Kidney epithelial cell (primary cell): ENCODE measurements around the gene UBE3B. TPM values are rescaled to one million over a fixed set of nuclear protein-coding genes. Genes with fewer than 3 reads are reported as not detected.

ENCODE experiments used
- DNase-seq: peaks from one replicate; pipeline ENCODE4 v3.0.0-alpha.2; 2010; ENCODE audit warnings: low read depth
- H3K27me3 ChIP-seq: 2 replicates; pipeline ENCODE4 v1.6.0; 2011; ENCODE audit warnings: low read length; ENCODE audit not compliant: control insufficient read depth, insufficient read depth
- H3K36me3 ChIP-seq: 2 replicates; pipeline ENCODE4 v1.5.1; 2011; ENCODE audit warnings: low read length; ENCODE audit not compliant: control insufficient read depth, insufficient read depth
- H3K4me3 ChIP-seq: 2 replicates; pipeline ENCODE4 v1.5.1; 2011; ENCODE audit warnings: low read depth, mild to moderate bottlenecking, control low read depth, low read length
- total RNA-seq: library from RNA; depleted of rRNA; stranded (reverse); fragments of >200 nt; gene quantifications from 2 replicates; pipeline ENCODE4 v1.2.3, GENCODE V29; 2015
- TF ChIP-seq, protein P1 (sequence below): IDR thresholded peaks from 2 replicates; pipeline ENCODE4 v1.5.1; 2011; ENCODE audit warnings: mild to moderate bottlenecking, moderate library complexity, low read length, control low read depth, inconsistent platforms; ENCODE audit not compliant: insufficient read depth, poor library complexity, severe bottlenecking

Gene UBE3B
- total RNA-seq, 1 donor from 2014 or later: 38.3 TPM

DNA sequence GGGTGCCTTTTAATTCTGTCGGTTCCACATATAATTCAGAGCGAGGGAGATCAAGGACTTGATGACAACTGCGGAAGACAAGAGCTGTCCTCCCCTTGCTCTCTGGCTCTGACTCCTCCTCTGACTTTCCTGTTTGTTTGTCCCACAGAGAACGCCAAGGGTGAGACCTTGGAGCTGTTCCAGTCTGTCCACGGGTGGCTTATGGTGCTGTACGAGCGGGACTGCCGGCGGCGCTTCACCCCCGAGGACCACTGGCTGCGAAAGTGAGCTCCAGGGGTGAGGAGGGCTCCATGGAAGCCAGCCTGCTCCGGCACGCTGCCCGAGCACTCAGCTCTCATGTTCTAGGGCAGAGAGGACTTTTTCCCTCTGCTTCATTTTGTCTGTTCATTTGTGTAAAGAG is 32.8 kb downstream of the UBE3B start:
- no peak for DNase-seq
- TF ChIP-seq, protein P1, sequence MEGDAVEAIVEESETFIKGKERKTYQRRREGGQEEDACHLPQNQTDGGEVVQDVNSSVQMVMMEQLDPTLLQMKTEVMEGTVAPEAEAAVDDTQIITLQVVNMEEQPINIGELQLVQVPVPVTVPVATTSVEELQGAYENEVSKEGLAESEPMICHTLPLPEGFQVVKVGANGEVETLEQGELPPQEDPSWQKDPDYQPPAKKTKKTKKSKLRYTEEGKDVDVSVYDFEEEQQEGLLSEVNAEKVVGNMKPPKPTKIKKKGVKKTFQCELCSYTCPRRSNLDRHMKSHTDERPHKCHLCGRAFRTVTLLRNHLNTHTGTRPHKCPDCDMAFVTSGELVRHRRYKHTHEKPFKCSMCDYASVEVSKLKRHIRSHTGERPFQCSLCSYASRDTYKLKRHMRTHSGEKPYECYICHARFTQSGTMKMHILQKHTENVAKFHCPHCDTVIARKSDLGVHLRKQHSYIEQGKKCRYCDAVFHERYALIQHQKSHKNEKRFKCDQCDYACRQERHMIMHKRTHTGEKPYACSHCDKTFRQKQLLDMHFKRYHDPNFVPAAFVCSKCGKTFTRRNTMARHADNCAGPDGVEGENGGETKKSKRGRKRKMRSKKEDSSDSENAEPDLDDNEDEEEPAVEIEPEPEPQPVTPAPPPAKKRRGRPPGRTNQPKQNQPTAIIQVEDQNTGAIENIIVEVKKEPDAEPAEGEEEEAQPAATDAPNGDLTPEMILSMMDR: no peak
- Histone ChIP-seq H3K4me3 (no peak overlapping the region), H3K36me3 (no peaks in the 10 kb centered on the region), H3K27me3 (no peaks in the 10 kb centered on the region)

- DNase-seq: no peak
- Histone ChIP-seq H3K27me3 (no peaks in the 10 kb centered on the region), H3K36me3 (peaks cover under 1% of the 10 kb centered on the region), H3K4me3 (no peak overlapping the region)
- TF ChIP-seq, protein P1: no peak
Measured at GRCh38 chr12:109512608-109513007, 35.2 kb downstream of the UBE3B start.

DNA sequence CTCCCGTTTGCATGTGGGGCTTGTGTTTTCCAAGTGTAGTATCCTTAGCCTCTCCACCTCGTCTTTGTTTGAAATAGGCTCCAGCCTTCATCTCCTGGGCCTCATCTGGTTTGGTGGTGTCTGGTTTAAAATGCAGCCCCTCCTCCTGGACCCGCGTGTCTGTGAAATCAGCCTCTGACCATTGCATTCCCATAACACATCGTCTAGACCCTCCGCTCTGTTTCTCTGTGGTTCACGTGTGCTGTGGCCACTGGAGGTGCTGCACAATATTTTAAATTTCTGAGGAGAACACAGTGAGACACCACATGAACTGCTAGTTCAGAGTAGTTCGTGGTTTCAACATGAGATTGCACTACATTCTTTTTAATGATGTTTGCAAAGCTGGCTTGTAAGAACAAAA is 35.6 kb downstream of the UBE3B start:
- no peak overlapping the region for H3K4me3 ChIP-seq
- H3K27me3 ChIP-seq: no peaks in the 10 kb centered on the region
- H3K36me3 ChIP-seq: peaks cover 1% of the 10 kb centered on the region
- no peak for DNase-seq
- TF ChIP-seq, protein P1: no peak

GRCh38 chr12:109513977-109514376 is 36.5 kb downstream of the UBE3B start:
- Histone ChIP-seq H3K27me3 (no peaks in the 10 kb centered on the region), H3K4me3 (no peak overlapping the region), H3K36me3 (peaks cover 1% of the 10 kb centered on the region)
- no peak for DNase-seq
- TF ChIP-seq, protein P1: no peak

GRCh38 chr12:109517619-109518018 is 40.2 kb downstream of the UBE3B start:
- no peaks in the 10 kb centered on the region for H3K27me3 ChIP-seq
- H3K4me3 ChIP-seq: no peak overlapping the region
- TF ChIP-seq, protein P1: no peak
- H3K36me3 ChIP-seq: peaks cover 2% of the 10 kb centered on the region
- DNase-seq: no peak
